CD14-positive monocyte (primary cell): ENCODE measurements around the gene KRTAP27-1. TPM values are rescaled to one million over a fixed set of nuclear protein-coding genes. Genes with fewer than 3 reads are reported as not detected.

ENCODE experiments used
- DNase-seq, 3 donors: peaks; one replicate each; pipeline ENCODE4 v3.0.0-alpha.2; 2011 to 2022
- H2AFZ ChIP-seq: 2 replicates; pipeline ENCODE4 v1.6.0; 2012; ENCODE audit warnings: mild to moderate bottlenecking, low read depth, low read length, inconsistent platforms; ENCODE audit not compliant: insufficient read depth, poor library complexity, severe bottlenecking
- H3K27ac ChIP-seq, 2 donors: 1 replicate in 1 of 2; 2 replicates in 1 of 2; pipeline ENCODE4 v1.5.1; 2012 to 2013; ENCODE audit warnings: low read length in 2 of 2, control low read depth in 1 of 2, inconsistent platforms in 1 of 2, low read depth in 1 of 2, mild to moderate bottlenecking in 1 of 2
- H3K27me3 ChIP-seq, 2 donors: one replicate each; pipeline versions ENCODE4 v1.6.0 to v1.6.1; 2011 to 2013; ENCODE audit warnings: low read length in 2 of 2; ENCODE audit not compliant: control insufficient read depth in 2 of 2, insufficient read depth in 2 of 2
- H3K36me3 ChIP-seq, 2 donors: replicated peaks in 1 of 2; 1 replicate in 1 of 2; 2 replicates in 1 of 2; pipeline versions ENCODE4 v1.5.1 to v1.6.1; 2012 to 2013; ENCODE audit warnings: low read length in 2 of 2, control low read depth in 1 of 2, inconsistent platforms in 1 of 2, mild to moderate bottlenecking in 1 of 2; ENCODE audit not compliant: insufficient read depth in 2 of 2, control insufficient read depth in 1 of 2
- H3K4me1 ChIP-seq, 2 donors: 1 replicate in 1 of 2; 2 replicates in 1 of 2; pipeline versions ENCODE4 v1.5.1 to v1.6.1; 2012 to 2013; ENCODE audit warnings: low read length in 2 of 2, control low read depth in 1 of 2, inconsistent platforms in 1 of 2, mild to moderate bottlenecking in 1 of 2, moderate library complexity in 1 of 2; ENCODE audit not compliant: insufficient read depth in 2 of 2, control insufficient read depth in 1 of 2
- H3K4me2 ChIP-seq: replicated peaks from 2 replicates; pipeline ENCODE3; 2012; ENCODE audit warnings: low read length, moderate library complexity, mild to moderate bottlenecking; ENCODE audit not compliant: poor library complexity, severe bottlenecking; ENCODE audit errors: extremely low read depth
- H3K4me3 ChIP-seq, 3 experiments: fragments of 200-600 bp in 1 of 3; sonication (generic) in 1 of 3; replicated peaks in 1 of 3; 1 replicate in 2 of 3; 2 replicates in 1 of 3; pipeline ENCODE4 v1.5.1; 2011 to 2013; ENCODE audit warnings: low read length in 3 of 3, mild to moderate bottlenecking in 3 of 3, control low read depth in 2 of 3, low read depth in 2 of 3, inconsistent platforms in 1 of 3, moderate library complexity in 1 of 3
- H3K79me2 ChIP-seq: 2 replicates; pipeline ENCODE4 v1.6.0; 2012; ENCODE audit warnings: mild to moderate bottlenecking, control low read depth, inconsistent platforms, low read length, moderate library complexity; ENCODE audit not compliant: insufficient read depth
- H3K9ac ChIP-seq: 2 replicates; pipeline ENCODE4 v1.6.0; 2017; ENCODE audit warnings: low read length, mild to moderate bottlenecking; ENCODE audit not compliant: insufficient read depth, poor library complexity, severe bottlenecking
- H3K9me3 ChIP-seq, 2 donors: replicated peaks in 1 of 2; 1 replicate in 1 of 2; 2 replicates in 1 of 2; pipeline versions ENCODE4 v1.5.1 to v1.6.1; 2012 to 2013; ENCODE audit warnings: low read length in 2 of 2, control low read depth in 1 of 2; ENCODE audit not compliant: control insufficient read depth in 1 of 2, insufficient read depth in 1 of 2
- H4K20me1 ChIP-seq: 2 replicates; pipeline ENCODE4 v1.6.0; 2012; ENCODE audit warnings: mild to moderate bottlenecking, low read length, control low read depth, moderate library complexity; ENCODE audit not compliant: insufficient read depth
- H3K27ac Mint-ChIP-seq, 7 donors: one replicate each; pipeline ENCODE4 v1.8.0; 2020; ENCODE audit warnings: mild to moderate bottlenecking in 7 of 7, mixed read lengths in 7 of 7, moderate library complexity in 6 of 7, inconsistent platforms in 2 of 7
- H3K27me3 Mint-ChIP-seq, 3 donors: one replicate each; pipeline ENCODE4 v1.8.0; 2021 to 2022; ENCODE audit warnings: low read depth in 3 of 3, mild to moderate bottlenecking in 3 of 3, mixed read lengths in 3 of 3, moderate library complexity in 3 of 3, inconsistent platforms in 1 of 3
- H3K36me3 Mint-ChIP-seq, 2 donors: one replicate each; pipeline ENCODE4 v1.8.0; 2020; ENCODE audit warnings: mixed read lengths in 2 of 2, inconsistent platforms in 1 of 2, mild to moderate bottlenecking in 1 of 2
- H3K4me1 Mint-ChIP-seq: one replicate; pipeline ENCODE4 v1.8.0; 2020; ENCODE audit warnings: mild to moderate bottlenecking, mixed read lengths
- H3K4me3 Mint-ChIP-seq, 2 donors: one replicate each; pipeline ENCODE4 v1.8.0; 2020; ENCODE audit warnings: mild to moderate bottlenecking in 2 of 2, mixed read lengths in 2 of 2, moderate library complexity in 1 of 2
- H3K9me3 Mint-ChIP-seq, 7 donors: one replicate each; pipeline ENCODE4 v1.8.0; 2020 to 2022; ENCODE audit warnings: mixed read lengths in 7 of 7, mild to moderate bottlenecking in 6 of 7, moderate library complexity in 6 of 7, inconsistent platforms in 2 of 7
- WGBS: methylation state at CpG from one replicate; pipeline ENCODE4 v1.1.5; 2013; ENCODE audit warnings: missing lambda C conversion rate; ENCODE audit not compliant: insufficient coverage; 5-methylcytosine and 5-hydroxymethylcytosine counted together
- intact Hi-C, 2 donors: fragments of 100-400 bp; cut with micrococcal nuclease; formaldehyde crosslinking; loops; one replicate each; pipeline versions ENCODE4 v1.15.0 to v1.15.1; 2023
- polyA plus RNA-seq, 3 donors: library from polyadenylated mRNA; depleted of rRNA in 1 of 3; unstranded in 2 of 3; stranded (reverse) in 1 of 3; fragments of 300-500 nt in 2 of 3; fragments of >200 nt in 1 of 3; fragmentation: Illumina TruSeq in 2 of 3; gene quantifications; 1 replicate in 2 of 3; 2 replicates in 1 of 3; pipeline ENCODE4 v1.2.3, GENCODE V29; 2012 to 2021
- TF ChIP-seq, protein P1 (sequence below): fragments of 200-600 bp; IDR thresholded peaks from one replicate; pipeline ENCODE4 v1.8.0; 2022; ENCODE audit warnings: antibody characterized with exemption, mild to moderate bottlenecking

KRTAP27-1 gene
- polyA plus RNA-seq, 3 donors, result not detected

DNA sequence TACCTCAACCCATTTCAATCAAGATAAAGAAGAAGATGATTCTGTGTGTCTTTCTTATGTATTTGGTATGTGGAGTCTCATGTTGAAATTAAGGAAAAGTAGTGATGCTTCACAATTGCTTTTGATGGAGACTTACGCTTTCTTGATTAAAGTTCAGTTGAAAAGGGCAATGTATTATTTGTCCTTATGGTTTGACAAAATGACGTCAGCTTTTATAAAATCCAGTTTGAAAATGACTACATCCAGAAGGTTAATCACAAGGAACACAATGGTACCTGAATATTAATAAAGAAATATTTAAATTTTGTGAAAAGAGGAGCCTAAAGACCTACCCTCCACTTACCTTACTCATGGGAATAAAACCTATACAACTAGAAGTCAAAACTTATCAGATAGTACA is 21.8 kb downstream of the KRTAP27-1 start:
- Histone ChIP-seq H3K4me1 (no peaks in the 10 kb centered on the region), H3K4me3 (no peak overlapping the region), H3K27ac (no peak overlapping the region), H3K9me3 (peaks cover 3 to 9% of the 10 kb centered on the region in 2 donors), H3K79me2 (no peaks in the 10 kb centered on the region), H3K4me2 (no peak overlapping the region), H2AFZ (no peak overlapping the region), H3K36me3 (no peaks in the 10 kb centered on the region), H3K9ac (no peak overlapping the region), H3K27me3 (no peaks in the 10 kb centered on the region), H4K20me1 (no peaks in the 10 kb centered on the region)
- Mint-ChIP-seq H3K27me3 (peaks cover 0 to 1% (median 0%) of the 10 kb centered on the region in 3 donors), H3K9me3 (peaks cover 0 to 6% (median 4%) of the 10 kb centered on the region in 7 donors), H3K4me1 (no peaks in the 10 kb centered on the region), H3K27ac (no peak overlapping the region), H3K4me3 (no peak overlapping the region), H3K36me3 (no peaks in the 10 kb centered on the region)
- no peak for DNase-seq
- intact Hi-C loops, result no loop called here
- no CpG with 5 or more reads among the region's 2 CpGs for WGBS
- TF ChIP-seq, protein P1, sequence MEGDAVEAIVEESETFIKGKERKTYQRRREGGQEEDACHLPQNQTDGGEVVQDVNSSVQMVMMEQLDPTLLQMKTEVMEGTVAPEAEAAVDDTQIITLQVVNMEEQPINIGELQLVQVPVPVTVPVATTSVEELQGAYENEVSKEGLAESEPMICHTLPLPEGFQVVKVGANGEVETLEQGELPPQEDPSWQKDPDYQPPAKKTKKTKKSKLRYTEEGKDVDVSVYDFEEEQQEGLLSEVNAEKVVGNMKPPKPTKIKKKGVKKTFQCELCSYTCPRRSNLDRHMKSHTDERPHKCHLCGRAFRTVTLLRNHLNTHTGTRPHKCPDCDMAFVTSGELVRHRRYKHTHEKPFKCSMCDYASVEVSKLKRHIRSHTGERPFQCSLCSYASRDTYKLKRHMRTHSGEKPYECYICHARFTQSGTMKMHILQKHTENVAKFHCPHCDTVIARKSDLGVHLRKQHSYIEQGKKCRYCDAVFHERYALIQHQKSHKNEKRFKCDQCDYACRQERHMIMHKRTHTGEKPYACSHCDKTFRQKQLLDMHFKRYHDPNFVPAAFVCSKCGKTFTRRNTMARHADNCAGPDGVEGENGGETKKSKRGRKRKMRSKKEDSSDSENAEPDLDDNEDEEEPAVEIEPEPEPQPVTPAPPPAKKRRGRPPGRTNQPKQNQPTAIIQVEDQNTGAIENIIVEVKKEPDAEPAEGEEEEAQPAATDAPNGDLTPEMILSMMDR, result no peak

DNA sequence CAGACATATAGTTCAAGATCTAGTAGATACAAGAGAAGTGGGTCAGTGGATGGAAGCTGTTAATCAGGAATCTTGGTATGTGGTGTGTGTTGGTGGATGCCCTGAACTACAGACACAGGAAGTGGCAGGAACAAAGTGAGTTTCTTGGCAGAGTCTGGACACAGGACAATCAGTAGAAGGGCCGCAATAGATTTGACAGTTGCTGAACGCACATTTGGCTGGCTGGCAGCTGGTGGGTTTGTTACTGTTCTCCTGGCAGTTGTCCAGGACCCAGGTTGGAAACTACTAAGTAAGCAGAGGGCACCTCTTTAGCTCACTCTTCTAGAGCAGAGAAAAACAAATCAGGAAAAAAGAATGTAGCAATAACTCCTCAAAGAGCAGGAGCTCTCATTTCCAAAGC is 30.6 kb downstream of the KRTAP27-1 start:
- no peaks in the 10 kb centered on the region for H3K4me1 ChIP-seq
- Mint-ChIP-seq H3K9me3 (peaks cover 0 to 6% (median 2%) of the 10 kb centered on the region in 7 donors), H3K27ac (no peak overlapping the region), H3K4me3 (no peak overlapping the region), H3K4me1 (no peaks in the 10 kb centered on the region), H3K36me3 (no peaks in the 10 kb centered on the region), H3K27me3 (no peaks in the 10 kb centered on the region)
- H3K9ac ChIP-seq, result no peak overlapping the region
- no peaks in the 10 kb centered on the region for H3K9me3 ChIP-seq
- intact Hi-C loops, result no loop called here
- DNase-seq, result no peak
- TF ChIP-seq, protein P1, result no peak
- no peaks in the 10 kb centered on the region for H3K36me3 ChIP-seq
- no peak overlapping the region for H3K4me3 ChIP-seq
- H4K20me1 ChIP-seq, result no peaks in the 10 kb centered on the region
- WGBS, result 65% methylated on average over 2 of the region's 2 CpGs
- no peaks in the 10 kb centered on the region for H3K27me3 ChIP-seq
- H2AFZ ChIP-seq, result no peak overlapping the region
- no peaks in the 10 kb centered on the region for H3K79me2 ChIP-seq
- no peak overlapping the region for H3K4me2 ChIP-seq
- H3K27ac ChIP-seq, result no peak overlapping the region
